H1 (cell line): ENCODE results near the gene BLOC1S1. TPM values are rescaled to one million over a fixed set of nuclear protein-coding genes. Genes with fewer than 3 reads are reported as not detected.

Experiments used
- CTCF ChIA-PET: fragments of 300-600 bp; sonication (Branson Sonifier 250); formaldehyde crosslinking; loops from one replicate; lab custom pipeline; 2021; ENCODE audit not compliant: partially characterized antibody; lab: Charles Lee
- POLR2A ChIA-PET: fragments of 300-600 bp; sonication (Branson Sonifier 250); formaldehyde crosslinking; loops from one replicate; lab custom pipeline; 2021; ENCODE audit warnings: inconsistent platforms; ENCODE audit not compliant: partially characterized antibody; lab: Charles Lee
- DNase-seq, 2 experiments: peaks; one replicate each; pipeline versions ENCODE4 v3.0.0 to v3.0.0-alpha.2; 2010 to 2022; ENCODE audit warnings: low spot score in 2 of 2, low read depth in 1 of 2, mixed read lengths in 1 of 2
- FAIRE-seq: peaks from 2 replicates; lab custom pipeline; 2011; peaks lifted over from hg19 to GRCh38; lab: Jason Lieb, UNC
- H2AFZ ChIP-seq: 2 replicates; pipeline ENCODE4 v1.8.1; 2012; ENCODE audit warnings: low read length, inconsistent platforms
- H2AK5ac ChIP-seq: 2 replicates; pipeline ENCODE4 v1.6.1; 2013; ENCODE audit warnings: low read depth, low read length
- H2BK120ac ChIP-seq: replicated peaks from 2 replicates; pipeline ENCODE3; 2013; ENCODE audit warnings: low read depth, low read length, inconsistent platforms
- H2BK12ac ChIP-seq: 2 replicates; pipeline ENCODE4 v1.6.1; 2013; ENCODE audit warnings: low read depth, low read length
- H2BK15ac ChIP-seq: 2 replicates; pipeline ENCODE4 v1.6.1; 2013; ENCODE audit warnings: low read length
- H2BK20ac ChIP-seq: 2 replicates; pipeline ENCODE4 v1.6.1; 2013; ENCODE audit warnings: low read length
- H2BK5ac ChIP-seq: 2 replicates; pipeline ENCODE4 v1.6.1; 2013; ENCODE audit warnings: low read depth, low read length
- H3K14ac ChIP-seq: 2 replicates; pipeline ENCODE4 v1.6.1; 2013; ENCODE audit warnings: inconsistent platforms; ENCODE audit not compliant: insufficient read length
- H3K18ac ChIP-seq: 2 replicates; pipeline ENCODE4 v1.6.1; 2013; ENCODE audit warnings: low read length; ENCODE audit errors: extremely low read depth
- H3K23ac ChIP-seq: 2 replicates; pipeline ENCODE4 v1.6.1; 2013; ENCODE audit warnings: inconsistent platforms; ENCODE audit not compliant: insufficient read length
- H3K23me2 ChIP-seq: 2 replicates; pipeline ENCODE4 v1.6.1; 2013; ENCODE audit warnings: low read depth, low read length
- H3K27ac ChIP-seq: 2 replicates; pipeline ENCODE4 v1.6.1; 2011; ENCODE audit warnings: low read depth, low read length, inconsistent platforms
- H3K27me3 ChIP-seq, 4 experiments: replicated peaks in 1 of 4; 1 replicate in 1 of 4; 2 replicates in 3 of 4; pipeline versions ENCODE4 v1.6.1 to v1.8.1; 2011 to 2013; ENCODE audit warnings: low read length in 3 of 4, mild to moderate bottlenecking in 3 of 4, inconsistent platforms in 2 of 4, mixed read lengths in 2 of 4, moderate library complexity in 1 of 4; ENCODE audit not compliant: control insufficient read depth in 3 of 4, insufficient read depth in 3 of 4; ENCODE audit errors: extremely low read depth in 1 of 4
- H3K36me3 ChIP-seq, 4 experiments: 2 replicates each; pipeline versions ENCODE4 v1.6.1 to v1.8.1; 2011 to 2013; ENCODE audit warnings: mild to moderate bottlenecking in 4 of 4, low read length in 3 of 4, moderate library complexity in 2 of 4, control low read depth in 1 of 4, inconsistent platforms in 1 of 4; ENCODE audit not compliant: insufficient read depth in 4 of 4, control insufficient read depth in 2 of 4
- H3K4ac ChIP-seq: replicated peaks from 2 replicates; pipeline ENCODE3; 2013; ENCODE audit warnings: low read length, low read depth, mixed read lengths, inconsistent platforms; ENCODE audit not compliant: insufficient read length
- H3K4me1 ChIP-seq, 4 experiments: replicated peaks in 1 of 4; 1 replicate in 1 of 4; 2 replicates in 3 of 4; pipeline versions ENCODE4 v1.6.1 to v1.8.1; 2011 to 2013; ENCODE audit warnings: low read length in 3 of 4, inconsistent platforms in 2 of 4, mixed read lengths in 1 of 4; ENCODE audit not compliant: insufficient read depth in 4 of 4, control insufficient read depth in 3 of 4
- H3K4me2 ChIP-seq, 2 experiments: 2 replicates each; pipeline versions ENCODE4 v1.6.1 to v1.8.1; 2011 to 2013; ENCODE audit warnings: low read depth in 2 of 2, low read length in 2 of 2, control low read depth in 1 of 2, inconsistent platforms in 1 of 2, mild to moderate bottlenecking in 1 of 2; ENCODE audit not compliant: insufficient read depth in 1 of 2
- H3K4me3 ChIP-seq, 4 experiments: fragments of 200-600, 300-600 bp in 1 of 4; sonication (generic), shearing (Covaris generic), sonication (Bioruptor Twin) in 1 of 4; 2 replicates each; pipeline versions ENCODE4 v1.5.1 to v1.8.1; 2011 to 2016; ENCODE audit warnings: low read length in 4 of 4, low read depth in 3 of 4, control low read depth in 2 of 4, inconsistent platforms in 2 of 4, mild to moderate bottlenecking in 2 of 4, mixed read lengths in 1 of 4, moderate library complexity in 1 of 4; ENCODE audit not compliant: insufficient read depth in 2 of 4; ENCODE audit errors: extremely low read depth in 1 of 4
- H3K56ac ChIP-seq: replicated peaks from 2 replicates; pipeline ENCODE3; 2013; ENCODE audit warnings: low read depth, mild to moderate bottlenecking, mixed read lengths, low read length, inconsistent platforms; ENCODE audit not compliant: insufficient read length
- H3K79me1 ChIP-seq: 2 replicates; pipeline ENCODE4 v1.6.1; 2013; ENCODE audit warnings: low read depth, low read length, control low read depth
- H3K79me2 ChIP-seq, 2 experiments: 2 replicates each; pipeline versions ENCODE4 v1.6.1 to v1.8.1; 2012 to 2013; ENCODE audit warnings: low read length in 2 of 2, mild to moderate bottlenecking in 2 of 2, inconsistent platforms in 1 of 2; ENCODE audit not compliant: insufficient read depth in 2 of 2, control insufficient read depth in 1 of 2
- H3K9ac ChIP-seq, 4 experiments: replicated peaks in 1 of 4; 1 replicate in 1 of 4; 2 replicates in 3 of 4; pipeline versions ENCODE4 v1.6.1 to v1.8.1; 2011 to 2013; ENCODE audit warnings: low read depth in 3 of 4, low read length in 3 of 4, control low read depth in 2 of 4, mild to moderate bottlenecking in 2 of 4, moderate library complexity in 2 of 4, inconsistent platforms in 1 of 4; ENCODE audit errors: extremely low read depth in 1 of 4
- H3K9me3 ChIP-seq, 2 experiments: 2 replicates each; pipeline versions ENCODE4 v1.6.1 to v1.8.1; 2012 to 2013; ENCODE audit warnings: mild to moderate bottlenecking in 2 of 2, moderate library complexity in 2 of 2, control low read depth in 1 of 2, inconsistent platforms in 1 of 2, low read depth in 1 of 2, low read length in 1 of 2, mixed read lengths in 1 of 2; ENCODE audit not compliant: insufficient read depth in 2 of 2
- H4K20me1 ChIP-seq, 2 experiments: replicated peaks in 1 of 2; 2 replicates each; pipeline versions ENCODE3 to v1.8.1; 2011 to 2013; ENCODE audit warnings: inconsistent platforms in 2 of 2, low read length in 2 of 2, mild to moderate bottlenecking in 1 of 2; ENCODE audit not compliant: insufficient read depth in 2 of 2, control insufficient read depth in 1 of 2
- H4K5ac ChIP-seq: 2 replicates; pipeline ENCODE4 v1.6.1; 2013; ENCODE audit warnings: low read length, low read depth, mixed read lengths, inconsistent platforms; ENCODE audit not compliant: insufficient read length
- H4K8ac ChIP-seq: 2 replicates; pipeline ENCODE4 v1.8.0; 2013; ENCODE audit warnings: mild to moderate bottlenecking, moderate library complexity, low read length, inconsistent platforms; ENCODE audit not compliant: insufficient read depth; ENCODE audit errors: extremely low read depth
- H4K91ac ChIP-seq: replicated peaks from 2 replicates; pipeline ENCODE3; 2013; ENCODE audit warnings: low read length, mixed read lengths, inconsistent platforms; ENCODE audit not compliant: insufficient read length
- EP300 ChIP-seq, 2 experiments: IDR thresholded peaks; 1 replicate in 1 of 2; 2 replicates in 1 of 2; pipeline ENCODE4 v1.6.1; 2011 to 2012; ENCODE audit warnings: low read depth in 2 of 2, low read length in 2 of 2, mild to moderate bottlenecking in 2 of 2, borderline replicate concordance in 1 of 2, inconsistent platforms in 1 of 2, moderate library complexity in 1 of 2
- HDAC6 ChIP-seq: IDR thresholded peaks from one replicate; pipeline ENCODE4 v1.7.1; 2012; ENCODE audit warnings: low read depth, mild to moderate bottlenecking, inconsistent platforms, low read length, moderate library complexity
- MAFK ChIP-seq: IDR thresholded peaks from 2 replicates; pipeline ENCODE4 v1.6.1; 2012; ENCODE audit warnings: low read depth, mild to moderate bottlenecking, improper control_type of control experiment, low read length
- NRF1 ChIP-seq: IDR thresholded peaks from 2 replicates; pipeline ENCODE4 v1.6.1; 2011; ENCODE audit warnings: mild to moderate bottlenecking, low read depth, low read length, improper control_type of control experiment
- WGBS, 2 experiments: shearing (Covaris generic) in 1 of 2; methylation state at CpG; one replicate each; pipeline versions ENCODE4 v1.1.6 to v1.1.7; 2013 to 2015; ENCODE audit warnings: low lambda C conversion rate in 2 of 2, mixed read lengths in 2 of 2, inconsistent platforms in 1 of 2, low coverage in 1 of 2, missing lambda C conversion rate in 1 of 2; ENCODE audit not compliant: insufficient replicate concordance in 2 of 2, insufficient coverage in 1 of 2, insufficient read length in 1 of 2; ENCODE audit errors: extremely low coverage in 1 of 2, missing lambda C conversion rate in 1 of 2; 5-methylcytosine and 5-hydroxymethylcytosine counted together
- polyA plus RNA-seq, 7 experiments: library from polyadenylated mRNA; depleted of rRNA in 3 of 7; stranded (reverse) in 5 of 7; unstranded in 2 of 7; fragments of >200 nt in 5 of 7; fragments of 200-250 nt in 2 of 7; gene quantifications; 1 replicate in 5 of 7; 2 replicates in 1 of 7; 4 replicates in 1 of 7; pipeline versions ENCODE4 v1.2.1 to v1.2.3, GENCODE V29; 2011 to 2013; ENCODE audit warnings: missing spikeins in 2 of 7, mixed read lengths in 2 of 7
- total RNA-seq: library from RNA; stranded (reverse); fragmentation: NEBNext Ultra II Directional; extraction: Animal tissue kit (Norgen Biotek cat#: 25700); gene quantifications from 2 replicates; pipeline ENCODE4 v1.2.1, GENCODE V29; 2021

The BLOC1S1 gene
- total and polyA plus RNA-seq, 2 of the 8 experiments (the other 6 are each of a cell fraction or from before 2014, with no cell fraction given), result 91.1 to 185 TPM

GRCh38 chr12:55708695-55709233, 7.1 kb upstream of the BLOC1S1 start:
- TF ChIP-seq HDAC6, result no peak
- TF ChIP-seq MAFK, result no peak
- TF ChIP-seq EP300 (IDR thresholded peaks at IDR 0.05; ENCODE audit: borderline replicate concordance in 1 of 2, low read depth in 2 of 2, low read length in 2 of 2), result no peak
- TF ChIP-seq NRF1, result no peak
- H3K4me2 ChIP-seq, result peak overlapping the region; percentile 87 to 100
- H3K56ac ChIP-seq, result no peak overlapping the region
- ChIA-PET CTCF (interaction anchor here (2.7 kb wide), 1 partner anchor 11 kb away, joined by 16 read pairs; the partner anchor contains the start of gene RDH5), POLR2A (no interaction called here)
- H3K23ac ChIP-seq, result no peak overlapping the region
- H3K9ac ChIP-seq, result peak overlapping the region in 2 of 4 experiments; percentile 27 to 50; a peak in 3 of 7 replicates
- H3K23me2 ChIP-seq, result peaks cover 15% of the 10 kb centered on the region
- H3K79me2 ChIP-seq, result peaks cover 0 to 30% of the 10 kb centered on the region in 2 experiments; a peak in 2 of 4 replicates
- peak overlapping the region; percentile 7; the same call in 1 of the 2 replicates for H3K18ac ChIP-seq
- H3K14ac ChIP-seq, result no peak overlapping the region
- H2AK5ac ChIP-seq, result no peak overlapping the region
- H2BK5ac ChIP-seq, result peak overlapping the region; percentile 72; the same call in 1 of the 2 replicates
- H4K5ac ChIP-seq, result no peak overlapping the region
- H2AFZ ChIP-seq, result peak overlapping the region; percentile 77
- no peak overlapping the region for H4K8ac ChIP-seq
- H3K27me3 ChIP-seq, result peaks cover 0 to 3% (median 0%) of the 10 kb centered on the region in 4 experiments; a peak in 5 of 7 replicates
- DNase-seq (no peak), FAIRE-seq (no peak)
- peaks cover 0 to 25% (median 8%) of the 10 kb centered on the region in 4 experiments; a peak in 5 of 7 replicates for H3K4me1 ChIP-seq
- 42% methylated on average over 3 of the region's 3 CpGs; no CpG with 5 or more reads in 1 of the 2 experiments for WGBS, 2 experiments
- H2BK15ac ChIP-seq, result no peak overlapping the region; the same call in 1 of the 2 replicates
- H3K36me3 ChIP-seq, result no peaks in the 10 kb centered on the region
- H2BK120ac ChIP-seq, result no peak overlapping the region
- no peak overlapping the region for H3K4ac ChIP-seq
- peak overlapping the region; percentile 45; the same call in 1 of the 2 replicates for H2BK12ac ChIP-seq
- peak overlapping the region; percentile 64 to 88 (median 76) for H3K4me3 ChIP-seq
- H4K91ac ChIP-seq, result no peak overlapping the region
- H2BK20ac ChIP-seq, result peak overlapping the region; percentile 29; the same call in 1 of the 2 replicates
- H3K27ac ChIP-seq, result 0 out of 2 replicates have a peak overlapping the region, but pooled peaks have one; percentile 19
- H4K20me1 ChIP-seq, result peaks cover 0 to 7% of the 10 kb centered on the region in 2 experiments
- H3K9me3 ChIP-seq, result no peaks in the 10 kb centered on the region
- H3K79me1 ChIP-seq, result peaks cover 11% of the 10 kb centered on the region; the same call in 1 of the 2 replicates
